Endothelial cell of umbilical vein (primary cell): ENCODE measurements around the gene TSKU. TPM values are rescaled to one million over a fixed set of nuclear protein-coding genes. Genes with fewer than 3 reads are reported as not detected.

Experiments
- BruUV-seq: library from RNA; stranded (reverse); fragments of 400-500 nt; replicated peaks from 2 replicates; lab custom pipeline; 2021; lab: Mats Ljungman, UMichigan
- CTCF ChIA-PET: fragments of 300-600, 350-600 bp; sonication (Branson Sonifier 250); formaldehyde crosslinking; loops from one replicate; lab custom pipeline; 2021; ENCODE audit warnings: antibody characterized with exemption, inconsistent platforms; lab: Charles Lee
- POLR2A ChIA-PET: fragments of 300-600, 350-600 bp; sonication (Branson Sonifier 250); formaldehyde crosslinking; loops from one replicate; lab custom pipeline; 2021; ENCODE audit warnings: antibody characterized with exemption, inconsistent platforms; lab: Charles Lee
- DNase-seq: peaks from one replicate; pipeline ENCODE4 v3.0.0-alpha.2; 2011; ENCODE audit warnings: low read depth, low spot score
- FAIRE-seq: peaks from 2 replicates; lab custom pipeline; 2011; peaks lifted over from hg19 to GRCh38; lab: Jason Lieb, UNC
- H2AFZ ChIP-seq: 2 replicates; pipeline ENCODE4 v1.6.0; 2012; ENCODE audit warnings: low read depth, low read length, control low read depth, inconsistent platforms
- H3K27ac ChIP-seq: 2 replicates; pipeline ENCODE4 v1.5.1; 2011; ENCODE audit warnings: low read depth, mild to moderate bottlenecking, control low read depth, low read length, moderate library complexity; ENCODE audit not compliant: insufficient read depth
- H3K27me3 ChIP-seq, 2 experiments: 2 replicates each; pipeline versions ENCODE4 v1.6.0 to v1.6.1; 2011; ENCODE audit warnings: low read length in 2 of 2, mixed read lengths in 1 of 2; ENCODE audit not compliant: control insufficient read depth in 2 of 2, insufficient read depth in 2 of 2
- H3K36me3 ChIP-seq, 2 experiments: 2 replicates in 1 of 2; 3 replicates in 1 of 2; pipeline ENCODE4 v1.5.1; 2011; ENCODE audit warnings: low read length in 2 of 2, mild to moderate bottlenecking in 1 of 2, moderate library complexity in 1 of 2; ENCODE audit not compliant: control insufficient read depth in 2 of 2, insufficient read depth in 2 of 2; ENCODE audit errors: extremely low read depth in 1 of 2
- H3K4me1 ChIP-seq: 3 replicates; pipeline ENCODE4 v1.5.1; 2011; ENCODE audit warnings: mild to moderate bottlenecking, low read length; ENCODE audit not compliant: control insufficient read depth, insufficient read depth; ENCODE audit errors: extremely low read depth
- H3K4me2 ChIP-seq: 2 replicates; pipeline ENCODE4 v1.6.1; 2011; ENCODE audit warnings: low read length, control low read depth, mixed read lengths; ENCODE audit not compliant: insufficient read depth
- H3K4me3 ChIP-seq, 3 experiments: fragments of 200-600 bp in 1 of 3; sonication (generic), shearing (Covaris generic) in 1 of 3; replicated peaks in 1 of 3; 2 replicates each; pipeline ENCODE4 v1.5.1; 2011 to 2016; ENCODE audit warnings: control low read depth in 3 of 3, low read length in 3 of 3, mild to moderate bottlenecking in 2 of 3, inconsistent platforms in 1 of 3, low read depth in 1 of 3, moderate library complexity in 1 of 3; ENCODE audit not compliant: insufficient read depth in 1 of 3
- H3K79me2 ChIP-seq: 2 replicates; pipeline ENCODE4 v1.6.0; 2012; ENCODE audit warnings: low read length, inconsistent platforms; ENCODE audit not compliant: control insufficient read depth, insufficient read depth
- H3K9ac ChIP-seq: replicated peaks from 2 replicates; pipeline ENCODE3; 2011; ENCODE audit warnings: low read length, control low read depth; ENCODE audit not compliant: insufficient read depth; ENCODE audit errors: extremely low read depth
- H3K9me1 ChIP-seq: replicated peaks from 3 replicates; pipeline ENCODE4 v1.6.0; 2011; ENCODE audit warnings: mild to moderate bottlenecking, low read length; ENCODE audit not compliant: control insufficient read depth, insufficient read depth; ENCODE audit errors: extremely low read depth
- H3K9me3 ChIP-seq: replicated peaks from 2 replicates; pipeline ENCODE4 v1.5.1; 2012; ENCODE audit warnings: low read length, inconsistent platforms; ENCODE audit not compliant: control insufficient read depth, insufficient read depth
- H4K20me1 ChIP-seq: replicated peaks from 2 replicates; pipeline ENCODE3; 2011; ENCODE audit warnings: mild to moderate bottlenecking, low read length; ENCODE audit not compliant: control insufficient read depth, insufficient read depth; ENCODE audit errors: extremely low read depth
- EZH2 ChIP-seq: IDR thresholded peaks from 2 replicates; pipeline ENCODE4 v1.6.1; 2012; ENCODE audit warnings: borderline replicate concordance, low read depth, mild to moderate bottlenecking, moderate library complexity, low read length, inconsistent platforms; ENCODE audit not compliant: severe bottlenecking
- FOS ChIP-seq: IDR thresholded peaks from 2 replicates; pipeline ENCODE4 v1.6.1; 2011; ENCODE audit warnings: mild to moderate bottlenecking, low read length, moderate library complexity, borderline replicate concordance; ENCODE audit not compliant: insufficient read depth
- GATA2 ChIP-seq: IDR thresholded peaks from 2 replicates; pipeline ENCODE4 v1.7.0; 2011; ENCODE audit warnings: low read depth, mild to moderate bottlenecking, moderate library complexity, mixed read lengths, low read length; ENCODE audit not compliant: insufficient read length, insufficient read depth
- JUN ChIP-seq: IDR thresholded peaks from 2 replicates; pipeline ENCODE4 v1.6.1; 2011; ENCODE audit warnings: borderline replicate concordance, low read depth; ENCODE audit not compliant: insufficient read length, insufficient read depth
- MYC ChIP-seq: IDR thresholded peaks from one replicate; pipeline ENCODE4 v1.6.1; 2011; ENCODE audit warnings: mild to moderate bottlenecking, low read depth, low read length
- POLR2A ChIP-seq: IDR thresholded peaks from 2 replicates; pipeline ENCODE4 v1.6.1; 2012; ENCODE audit warnings: low read depth, mild to moderate bottlenecking, control low read depth, low read length
- POLR2AphosphoS5 ChIP-seq: IDR thresholded peaks from 2 replicates; pipeline ENCODE4 v1.6.1; 2012; ENCODE audit warnings: low read depth, mild to moderate bottlenecking, control low read depth, low read length, moderate library complexity; ENCODE audit not compliant: insufficient read depth
- dilution Hi-C: fragments of 300-500 bp; cut with MboI; formaldehyde crosslinking; loops from one replicate; pipeline ENCODE4 v1.15.0; 2019; ENCODE audit warnings: low sequenced_read_pairs; ENCODE audit not compliant: extremely low pct_ligation_motif_present
- intact Hi-C: fragments of 100-400 bp; cut with micrococcal nuclease; formaldehyde crosslinking; loops from one replicate; pipeline ENCODE4 v1.10.0; 2022
- polyA plus RNA-seq, 4 experiments: library from polyadenylated mRNA; depleted of rRNA in 3 of 4; stranded (reverse) in 3 of 4; unstranded in 1 of 4; fragments of >200 nt; gene quantifications; 2 replicates each; pipeline versions ENCODE4 v1.2.1 to v1.2.3, GENCODE V29; 2011 to 2012; ENCODE audit warnings: missing spikeins in 1 of 4
- total RNA-seq: library from RNA; stranded (reverse); gene quantifications from 2 replicates; pipeline ENCODE4 v1.2.3, GENCODE V29; 2021
- TF ChIP-seq, protein P1 (sequence below), 2 donors: IDR thresholded peaks; 1 replicate in 1 of 2; 2 replicates in 1 of 2; pipeline ENCODE4 v1.5.1; 2011; ENCODE audit warnings: low read length in 2 of 2, mild to moderate bottlenecking in 2 of 2, moderate library complexity in 2 of 2, control low read depth in 1 of 2, inconsistent platforms in 1 of 2, low read depth in 1 of 2; ENCODE audit not compliant: insufficient read depth in 1 of 2; ENCODE audit errors: extremely low read depth in 1 of 2
- TF ChIP-seq, protein P2 (sequence below): IDR thresholded peaks from 2 replicates; pipeline ENCODE4 v1.6.1; 2011; ENCODE audit not compliant: insufficient read depth, insufficient read length

TSKU gene
- total and polyA plus RNA-seq, 2 donors (not counting 3 experiments of a cell fraction or from before 2014, with no cell fraction given) = 16.2 to 21.2 TPM

DNA sequence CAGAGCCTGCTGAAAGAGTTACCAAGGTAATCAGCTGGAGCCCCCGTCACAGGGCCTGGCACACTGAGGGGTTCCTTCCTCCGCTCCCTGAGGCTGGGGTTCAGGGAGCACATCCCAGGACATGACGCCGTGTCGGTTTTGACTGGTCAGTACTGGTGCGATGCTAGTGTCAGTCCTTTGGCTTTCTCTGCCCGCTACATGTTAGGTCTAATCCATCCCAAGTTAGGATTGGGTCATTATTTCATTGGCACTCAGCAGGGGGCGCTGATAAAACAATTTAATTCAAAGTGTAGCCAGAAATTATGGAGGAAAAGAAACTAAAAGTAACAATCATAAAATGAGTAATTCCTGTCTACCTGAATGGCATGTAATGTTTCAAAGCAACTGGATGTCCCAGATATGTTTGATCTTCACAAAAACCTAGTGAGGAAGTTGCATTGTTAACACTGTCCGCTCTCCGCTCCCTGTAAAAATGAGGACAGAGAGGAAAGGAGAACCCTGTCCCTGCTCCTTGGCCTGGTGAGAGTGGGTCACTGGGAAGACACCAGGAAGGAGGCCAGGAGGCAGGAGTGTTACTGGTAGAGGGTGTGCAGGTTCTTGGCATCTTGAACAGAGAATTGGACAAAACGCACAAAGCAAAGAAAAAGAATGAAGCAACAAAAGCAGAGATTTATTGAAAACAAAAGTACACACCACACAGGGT lies 27.1 kb downstream of the TSKU start:
- BruUV-seq = no TSS peak
- Histone ChIP-seq H3K4me3 (no peak overlapping the region), H3K36me3 (no peaks in the 10 kb centered on the region), H3K27me3 (no peaks in the 10 kb centered on the region), H2AFZ (peak overlapping the region; percentile 40), H4K20me1 (no peaks in the 10 kb centered on the region), H3K79me2 (no peaks in the 10 kb centered on the region), H3K9ac (no peak overlapping the region), H3K9me3 (no peaks in the 10 kb centered on the region), H3K4me1 (peaks cover 3% of the 10 kb centered on the region), H3K4me2 (no peak overlapping the region), H3K27ac (no peak overlapping the region), H3K9me1 (no peaks in the 10 kb centered on the region)
- POLR2A ChIA-PET = no interaction called here
- DNase-seq = peak; percentile 66
- CTCF ChIA-PET = interaction anchor here (0.6 to 9.6 kb wide), 19 partner anchors 9 to 281 kb away, joined by 3 to 338 read pairs (median 5); no protein-coding TSS in a partner anchor
- intact Hi-C loops (loop anchor here (1.0 kb wide), 2 partner anchors 13 to 50 kb away; partner anchors contain the start of gene ACER3), dilution Hi-C loops (loop anchor here (25.0 kb wide), 1 partner anchor 102 kb away; no protein-coding TSS in a partner anchor)
- TF ChIP-seq, protein P1, sequence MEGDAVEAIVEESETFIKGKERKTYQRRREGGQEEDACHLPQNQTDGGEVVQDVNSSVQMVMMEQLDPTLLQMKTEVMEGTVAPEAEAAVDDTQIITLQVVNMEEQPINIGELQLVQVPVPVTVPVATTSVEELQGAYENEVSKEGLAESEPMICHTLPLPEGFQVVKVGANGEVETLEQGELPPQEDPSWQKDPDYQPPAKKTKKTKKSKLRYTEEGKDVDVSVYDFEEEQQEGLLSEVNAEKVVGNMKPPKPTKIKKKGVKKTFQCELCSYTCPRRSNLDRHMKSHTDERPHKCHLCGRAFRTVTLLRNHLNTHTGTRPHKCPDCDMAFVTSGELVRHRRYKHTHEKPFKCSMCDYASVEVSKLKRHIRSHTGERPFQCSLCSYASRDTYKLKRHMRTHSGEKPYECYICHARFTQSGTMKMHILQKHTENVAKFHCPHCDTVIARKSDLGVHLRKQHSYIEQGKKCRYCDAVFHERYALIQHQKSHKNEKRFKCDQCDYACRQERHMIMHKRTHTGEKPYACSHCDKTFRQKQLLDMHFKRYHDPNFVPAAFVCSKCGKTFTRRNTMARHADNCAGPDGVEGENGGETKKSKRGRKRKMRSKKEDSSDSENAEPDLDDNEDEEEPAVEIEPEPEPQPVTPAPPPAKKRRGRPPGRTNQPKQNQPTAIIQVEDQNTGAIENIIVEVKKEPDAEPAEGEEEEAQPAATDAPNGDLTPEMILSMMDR (IDR thresholded peaks at IDR 0.05; ENCODE audit: extremely low read depth in 1 of 2, insufficient read depth in 1 of 2, low read depth in 1 of 2, low read length in 2 of 2) = peak; percentile 42 to 62
- no peak for TF ChIP-seq EZH2
- FAIRE-seq = peak; percentile 85

DNA sequence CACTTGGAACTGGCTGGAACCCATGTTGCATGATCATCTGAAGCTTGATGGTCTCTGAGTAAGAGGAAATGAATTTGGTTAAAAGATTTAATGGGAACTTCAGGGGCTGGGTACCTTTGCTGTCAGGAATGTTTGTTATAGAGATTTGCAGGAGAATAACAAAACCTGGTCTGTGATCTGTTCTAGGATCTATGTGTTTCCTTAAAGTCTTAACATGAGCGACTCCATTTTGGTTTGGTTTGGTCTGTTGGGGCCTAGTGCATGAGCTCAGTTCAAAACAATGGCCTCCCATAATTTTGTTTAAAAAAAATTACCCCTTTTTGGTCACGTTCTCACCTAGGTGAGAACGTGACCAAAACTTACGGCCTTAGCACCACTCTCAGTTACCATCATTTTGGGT lies 28.1 kb downstream of the TSKU start:
- H3K9me3 ChIP-seq = no peaks in the 10 kb centered on the region
- H3K4me1 ChIP-seq = peaks cover 3% of the 10 kb centered on the region
- no peak overlapping the region for H3K9ac ChIP-seq
- H4K20me1 ChIP-seq = no peaks in the 10 kb centered on the region
- BruUV-seq = no TSS peak
- H3K27ac ChIP-seq = no peak overlapping the region
- no peak overlapping the region for H2AFZ ChIP-seq
- CTCF ChIA-PET = interaction anchor here (1.1 to 9.6 kb wide), 4 partner anchors 13 to 109 kb away, joined by 3 to 338 read pairs (median 34); no protein-coding TSS in a partner anchor
- no peak for TF ChIP-seq EZH2
- no peak for TF ChIP-seq JUN
- TF ChIP-seq, protein P1 (IDR thresholded peaks at IDR 0.05; ENCODE audit: extremely low read depth in 1 of 2, insufficient read depth in 1 of 2, low read depth in 1 of 2, low read length in 2 of 2) = no peak
- no peak for TF ChIP-seq FOS
- no peak for TF ChIP-seq POLR2A
- no peak for TF ChIP-seq POLR2AphosphoS5
- TF ChIP-seq, protein P2, sequence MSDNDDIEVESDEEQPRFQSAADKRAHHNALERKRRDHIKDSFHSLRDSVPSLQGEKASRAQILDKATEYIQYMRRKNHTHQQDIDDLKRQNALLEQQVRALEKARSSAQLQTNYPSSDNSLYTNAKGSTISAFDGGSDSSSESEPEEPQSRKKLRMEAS = no peak
- TF ChIP-seq GATA2 = no peak
- no peak for TF ChIP-seq MYC
- POLR2A ChIA-PET = no interaction called here
- H3K27me3 ChIP-seq = no peaks in the 10 kb centered on the region
- FAIRE-seq (no peak), DNase-seq (no peak)
- no peak overlapping the region for H3K4me3 ChIP-seq
- no peaks in the 10 kb centered on the region for H3K79me2 ChIP-seq
- H3K9me1 ChIP-seq = no peaks in the 10 kb centered on the region
- H3K36me3 ChIP-seq = no peaks in the 10 kb centered on the region
- dilution Hi-C loops = loop anchor here (25.0 kb wide), 1 partner anchor 101 kb away; no protein-coding TSS in a partner anchor
- no peak overlapping the region for H3K4me2 ChIP-seq
- intact Hi-C loops = no loop called here
